ENCODE results near the gene UPK3BL1. TPM values are rescaled to one million over a fixed set of nuclear protein-coding genes. Genes with fewer than 3 reads are reported as not detected.
"Not testable (repeated sequence)": the region's sequence is repeated elsewhere in the genome, so short reads cannot be mapped to it uniquely, and the experiment has no call there.

The UPK3BL1 gene
- total RNA-seq, 1 donor, result 3.2 TPM

DNA sequence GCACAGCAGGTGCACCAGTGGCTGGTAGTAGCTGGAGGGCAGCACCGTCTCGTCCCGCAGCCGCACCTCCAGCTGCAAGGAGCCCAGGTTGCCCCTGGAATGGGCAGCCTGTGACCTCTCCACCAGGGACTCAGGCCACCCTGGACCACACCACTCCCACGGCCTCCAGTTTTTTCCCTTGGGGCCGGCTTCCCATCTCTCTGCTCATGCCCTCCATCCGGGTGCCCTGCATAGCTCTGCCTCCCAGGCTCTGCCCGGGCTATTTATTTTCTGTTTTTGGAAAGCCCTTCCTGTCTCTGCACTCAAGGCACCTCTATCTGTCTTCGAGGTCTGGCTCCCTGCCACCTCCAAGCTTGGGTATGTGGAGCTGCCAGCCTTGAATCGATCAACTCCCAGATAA, 46.6 kb downstream of the UPK3BL1 start:
- H3K4me3 ChIP-seq (ENCODE audit: low read depth, low read length); DNase-seq (ENCODE audit: low read depth): not testable (repeated sequence)

- DNase-seq (ENCODE audit: low read depth); H3K4me3 ChIP-seq (ENCODE audit: low read depth, low read length): not testable (repeated sequence)
Observed at GRCh38 chr7:102593637-102594334, 48.8 kb downstream of the UPK3BL1 start.

DNA sequence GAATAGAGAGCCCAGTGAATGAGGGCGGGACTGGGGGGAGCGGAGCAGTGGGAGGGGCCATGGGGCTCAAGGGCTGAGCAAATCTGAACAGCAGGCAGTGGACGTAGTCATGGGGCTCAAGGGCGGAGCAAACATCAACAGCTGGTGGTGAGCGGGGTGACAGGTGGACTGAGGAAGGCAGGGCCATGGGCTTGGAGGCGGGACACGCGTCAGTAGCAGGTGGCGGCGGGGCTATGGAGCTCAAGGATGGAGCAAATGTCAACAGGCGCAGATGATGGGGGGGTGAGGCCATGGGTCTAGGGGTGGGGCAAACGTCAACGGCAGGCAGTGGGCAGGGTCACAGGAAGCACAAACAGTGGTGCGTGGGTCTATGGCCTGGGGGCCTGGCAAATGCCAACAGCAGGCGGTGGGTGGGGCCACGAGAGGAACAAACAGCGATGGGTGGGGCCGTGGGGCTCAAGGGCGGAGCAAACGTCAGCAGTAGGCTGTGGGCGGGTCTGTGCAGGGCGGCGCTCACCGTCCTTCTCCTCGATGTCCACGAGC, 50.0 kb downstream of the UPK3BL1 start:
- not testable (repeated sequence) for H3K4me3 ChIP-seq (ENCODE audit: low read depth, low read length); DNase-seq (ENCODE audit: low read depth)

DNA sequence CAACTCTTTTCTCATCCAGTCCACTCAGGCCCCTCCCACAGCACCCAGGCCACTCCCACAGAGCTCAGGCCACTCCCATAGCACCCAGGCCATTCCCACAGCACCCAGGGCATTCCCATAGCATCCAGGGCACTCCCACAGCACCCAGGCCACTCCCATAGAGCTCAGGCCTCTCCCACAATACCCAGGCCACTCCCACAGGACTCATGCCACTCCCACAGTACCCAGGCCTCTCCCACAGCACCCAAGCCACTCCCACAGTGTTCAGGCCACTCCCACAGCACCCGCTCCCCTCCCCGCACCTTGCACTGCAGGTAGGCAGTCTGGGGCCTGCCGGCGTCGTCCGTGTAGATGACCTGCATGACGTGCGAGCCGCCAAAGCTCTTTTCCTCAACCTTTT, 52.7 kb downstream of the UPK3BL1 start:
- not testable (repeated sequence) for H3K4me3 ChIP-seq (ENCODE audit: low read depth, low read length); DNase-seq (ENCODE audit: low read depth)

Small RNA genes within 50 kb of the gene (small RNA-seq; reads per million reads assigned to genes)
- not detected for gene AC105052.3
- not detected for gene UPK3BL1

Other genes with a start within 250 kb of the UPK3BL1 start
- gene PRKRIP1, start 246.4 kb downstream of the UPK3BL1 start, total RNA-seq (ENCODE audit: low replicate concordance), result 12.4 and 49.6 TPM in 2 replicates
- gene ORAI2, start 209.2 kb downstream of the UPK3BL1 start, total RNA-seq (ENCODE audit: low replicate concordance), result 31.8 and 44.1 TPM in 2 replicates
- 8.0 and 15.9 TPM in 2 replicates for gene ALKBH4, start 177.9 kb downstream of the UPK3BL1 start, total RNA-seq (ENCODE audit: low replicate concordance)
- 18.6 and 35.7 TPM in 2 replicates for gene LRWD1, start 177.8 kb downstream of the UPK3BL1 start, total RNA-seq (ENCODE audit: low replicate concordance)
- gene POLR2J, start 163.9 kb downstream of the UPK3BL1 start, total RNA-seq (ENCODE audit: low replicate concordance), result 13.0 and 34.0 TPM in 2 replicates
- 4.6 TPM in 2 replicates for gene RASA4B, start 125.0 kb downstream of the UPK3BL1 start, total RNA-seq (ENCODE audit: low replicate concordance)
- gene UPK3BL2, start 99.1 kb downstream of the UPK3BL1 start, total RNA-seq (ENCODE audit: low replicate concordance), result 0.27 TPM in 1 of 2 replicates, not detected in the other
- gene SPDYE2, start 91.6 kb downstream of the UPK3BL1 start, total RNA-seq (ENCODE audit: low replicate concordance), result 0.16 TPM in 1 of 2 replicates, not detected in the other
- gene POLR2J3, start 70.2 kb downstream of the UPK3BL1 start, total RNA-seq (ENCODE audit: low replicate concordance), result 12.5 and 28.3 TPM in 2 replicates
- 11.1 and 15.1 TPM in 2 replicates for gene RASA4, start 26.0 kb downstream of the UPK3BL1 start, total RNA-seq (ENCODE audit: low replicate concordance)
- gene SPDYE2B, start 7.5 kb upstream of the UPK3BL1 start, total RNA-seq (ENCODE audit: low replicate concordance), result 0.16 TPM in 1 of 2 replicates, not detected in the other
- 3.3 and 11.4 TPM in 2 replicates for gene POLR2J2, start 28.9 kb upstream of the UPK3BL1 start, total RNA-seq (ENCODE audit: low replicate concordance)
- 8.4 and 35.3 TPM in 2 replicates for gene FAM185A, start 106.2 kb upstream of the UPK3BL1 start, total RNA-seq (ENCODE audit: low replicate concordance)